ENCODE measurements around the gene GLS.

The GLS gene

GRCh38 chr2:190942697-190943096 lies 62.1 kb downstream of the GLS start:
- Histone ChIP-seq H3K27ac (ENCODE audit: extremely low read depth, low read depth, low read length) (no peak overlapping the region), H3K36me3 (ENCODE audit: control insufficient read depth in 2 of 2, insufficient read depth in 1 of 2, low read length in 2 of 2) (no peaks in the 10 kb centered on the region), H3K4me1 (ENCODE audit: control insufficient read depth, insufficient read depth, low read length) (peaks cover 12% of the 10 kb centered on the region), H3K9me3 (ENCODE audit: control insufficient read depth, insufficient read depth, low read depth, low read length) (no peaks in the 10 kb centered on the region), H3K4me3 (ENCODE audit: low read depth, low read length) (no peak overlapping the region)
- ChIA-PET CTCF (no interaction called here), POLR2A (interaction anchor here (0.9 kb wide), 1 partner anchor 37 kb away, joined by 3 read pairs; no protein-coding TSS in a partner anchor)
- TF ChIP-seq ZNF214 (tag by site-specific recombination; IDR thresholded peaks at IDR 0.05; ENCODE audit: borderline replicate concordance) (no peak), FEZF1 (tag by site-specific recombination; IDR thresholded peaks at IDR 0.05) (no peak), ZNF223 (tag by site-specific recombination; IDR thresholded peaks at IDR 0.05) (no peak), ZBTB21 (tag by site-specific recombination; IDR thresholded peaks at IDR 0.05) (no peak), ZBTB17 (tag by site-specific recombination; IDR thresholded peaks at IDR 0.05) (no peak), ZNF830 (tag by site-specific recombination; IDR thresholded peaks at IDR 0.05; ENCODE audit: low read depth) (no peak), ZNF18 (tag by site-specific recombination; IDR thresholded peaks at IDR 0.05) (no peak), ZNF354C (tag by site-specific recombination; IDR thresholded peaks at IDR 0.05; ENCODE audit: borderline replicate concordance, low read depth) (no peak), KLF7 (tag by site-specific recombination; IDR thresholded peaks at IDR 0.05; ENCODE audit: borderline replicate concordance) (no peak), CTCF (tag by site-specific recombination; IDR thresholded peaks at IDR 0.05) (no peak), ZNF211 (tag by site-specific recombination; IDR thresholded peaks at IDR 0.05; ENCODE audit: low read depth) (no peak), EGR2 (tag by site-specific recombination; IDR thresholded peaks at IDR 0.05; ENCODE audit: low read depth) (no peak), ZNF561 (tag by site-specific recombination; IDR thresholded peaks at IDR 0.05; ENCODE audit: borderline replicate concordance) (no peak), OSR2 (tag by site-specific recombination; IDR thresholded peaks at IDR 0.05) (no peak), ZFHX2 (tag by site-specific recombination; conservative IDR thresholded peaks at IDR 0.05) (no peak)

- Histone ChIP-seq H3K4me3 (ENCODE audit: low read depth, low read length) (no peak overlapping the region), H3K27ac (ENCODE audit: extremely low read depth, low read depth, low read length) (no peak overlapping the region), H3K9me3 (ENCODE audit: control insufficient read depth, insufficient read depth, low read depth, low read length) (no peaks in the 10 kb centered on the region), H3K36me3 (ENCODE audit: control insufficient read depth in 2 of 2, insufficient read depth in 1 of 2, low read length in 2 of 2) (no peaks in the 10 kb centered on the region), H3K4me1 (ENCODE audit: control insufficient read depth, insufficient read depth, low read length) (peaks cover 7% of the 10 kb centered on the region)
- CTCF ChIA-PET, result no interaction called here
- POLR2A ChIA-PET, result interaction anchor here (0.9 kb wide), 1 partner anchor 36 kb away, joined by 3 read pairs; no protein-coding TSS in a partner anchor
- TF ChIP-seq ZNF639 (tag by site-specific recombination; IDR thresholded peaks at IDR 0.05), result no peak
- TF ChIP-seq ZBTB10 (tag by site-specific recombination; IDR thresholded peaks at IDR 0.05), result no peak
- TF ChIP-seq ZNF747 (tag by site-specific recombination; IDR thresholded peaks at IDR 0.05), result no peak
- TF ChIP-seq PRDM6 (tag by site-specific recombination; IDR thresholded peaks at IDR 0.05), result no peak
- no peak for TF ChIP-seq ZNF555 (tag by site-specific recombination; conservative IDR thresholded peaks at IDR 0.05)
- no peak for TF ChIP-seq ZFHX2 (tag by site-specific recombination; conservative IDR thresholded peaks at IDR 0.05)
- TF ChIP-seq ZNF521 (tag by site-specific recombination; IDR thresholded peaks at IDR 0.05), result no peak
- TF ChIP-seq ZNF423 (tag by site-specific recombination; IDR thresholded peaks at IDR 0.05), result no peak
- TF ChIP-seq ZNF645 (tag by site-specific recombination; IDR thresholded peaks at IDR 0.05), result no peak
- no peak for TF ChIP-seq HOXC10 (CRISPR knock-in tag; IDR thresholded peaks at IDR 0.05)
- no peak for TF ChIP-seq ZNF19 (tag by site-specific recombination; IDR thresholded peaks at IDR 0.05; ENCODE audit: low read depth)
- TF ChIP-seq ZNF157 (tag by site-specific recombination; IDR thresholded peaks at IDR 0.05), result no peak
- TF ChIP-seq ZNF600 (tag by site-specific recombination; IDR thresholded peaks at IDR 0.05), result no peak
These were observed 63.1 kb downstream of the GLS start for GRCh38 chr2:190943706-190944105.

Data from HEK293 (cell line).